Loucy (cell line): ENCODE results near the gene GRIP1.

Experiments
- CTCF ChIP-seq: fragments of 200-600 bp; sonication (generic); conservative IDR thresholded peaks from 2 replicates; pipeline ENCODE4 v1.5.1; 2014; ENCODE audit warnings: mild to moderate bottlenecking, antibody characterized with exemption, low read length
- EZH2phosphoT487 ChIP-seq: fragments of 200-600 bp; IDR thresholded peaks from 2 replicates; pipeline ENCODE4 v1.6.1; 2018; ENCODE audit warnings: antibody characterized with exemption, mild to moderate bottlenecking, moderate library complexity, borderline replicate concordance

GRCh38 chr12:66603981-66604479 is 74.8 kb downstream of the GRIP1 start:
- TF ChIP-seq CTCF (no peak), EZH2phosphoT487 (no peak)
